Activated CD8-positive, alpha-beta memory T cell treated with anti-CD3 and anti-CD28 coated beads for 48 hours (primary cell): ENCODE results near the gene SPATA33.
A peak's percentile ranks its signal among the peaks of the same experiment; 100 is the strongest.
"Not testable (repeated sequence)": the region's sequence is repeated elsewhere in the genome, so short reads cannot be mapped to it uniquely, and the experiment has no call there.

Source experiments
- DNase-seq, 3 experiments: peaks; one replicate each; pipeline ENCODE4 v3.0.0-alpha.2; 2020; ENCODE audit warnings: low read depth in 2 of 3, low spot score in 2 of 3

SPATA33 gene

GRCh38 chr16:89658221-89658879, 714 bp downstream of the SPATA33 start:
- DNase-seq, result no peak

- DNase-seq, result no peak
Measured at GRCh38 chr16:89660146-89660545, 2.5 kb downstream of the SPATA33 start.

- DNase-seq, result no peak
Measured at GRCh38 chr16:89661215-89661614, 3.6 kb downstream of the SPATA33 start.

- DNase-seq, result not testable (repeated sequence)
Measured at GRCh38 chr16:89664238-89664637, 6.6 kb downstream of the SPATA33 start.

GRCh38 chr16:89667000-89667399, 9.4 kb downstream of the SPATA33 start:
- DNase-seq, result not testable (repeated sequence)

- DNase-seq, result no peak
Measured at GRCh38 chr16:89667633-89668032, 10.0 kb downstream of the SPATA33 start.

- no peak for DNase-seq
Measured at GRCh38 chr16:89668790-89669158, 11.1 kb downstream of the SPATA33 start.

- DNase-seq, result no peak
Measured at GRCh38 chr16:89669755-89670154, 12.1 kb downstream of the SPATA33 start.

GRCh38 chr16:89670496-89671431, 13.1 kb downstream of the SPATA33 start:
- no peak for DNase-seq

- not testable (repeated sequence) for DNase-seq
Measured at GRCh38 chr16:89671565-89671964, 13.9 kb downstream of the SPATA33 start.

GRCh38 chr16:89672177-89672941, 14.7 kb downstream of the SPATA33 start:
- DNase-seq, result no peak

GRCh38 chr16:89678258-89678657, 20.6 kb downstream of the SPATA33 start:
- DNase-seq, result no peak

GRCh38 chr16:89685916-89686315, 28.3 kb downstream of the SPATA33 start:
- DNase-seq, result no peak

GRCh38 chr16:89686520-89687091, 29.0 kb downstream of the SPATA33 start, which contains the start of gene CDK10:
TSS of gene CDK10 (plus strand) at chr16:89686689. CDS start at chr16:89686711, 22 bp downstream.
- peak; percentile 87 to 91 (median 88) for DNase-seq

GRCh38 chr16:89687092-89687940, 29.7 kb downstream of the SPATA33 start:
- no peak for DNase-seq

- no peak for DNase-seq
Measured at GRCh38 chr16:89688395-89688794, 30.8 kb downstream of the SPATA33 start.

GRCh38 chr16:89689142-89689541, 31.5 kb downstream of the SPATA33 start:
- no peak for DNase-seq

GRCh38 chr16:89689621-89690020, 32.0 kb downstream of the SPATA33 start:
- not testable (repeated sequence) for DNase-seq

- DNase-seq, result no peak
Measured at GRCh38 chr16:89690392-89690901, 32.8 kb downstream of the SPATA33 start.
